SU-DHL-6 (cell line): ENCODE measurements around the gene CRYZ.

Experiments
- CTCF ChIP-seq: fragments of 200-600 bp; sonication (generic); IDR thresholded peaks from one replicate; pipeline ENCODE4 v1.5.1; 2017; ENCODE audit warnings: antibody characterized with exemption, mild to moderate bottlenecking, low read length, moderate library complexity; ENCODE audit not compliant: insufficient read depth, poor library complexity, severe bottlenecking
- EZH2phosphoT487 ChIP-seq: fragments of 200-600 bp; sonication (generic), shearing (Covaris generic); conservative IDR thresholded peaks from 2 replicates; pipeline ENCODE4 v1.6.1; 2018; ENCODE audit warnings: mild to moderate bottlenecking, antibody characterized with exemption, low read length, moderate library complexity, mixed read lengths

DNA sequence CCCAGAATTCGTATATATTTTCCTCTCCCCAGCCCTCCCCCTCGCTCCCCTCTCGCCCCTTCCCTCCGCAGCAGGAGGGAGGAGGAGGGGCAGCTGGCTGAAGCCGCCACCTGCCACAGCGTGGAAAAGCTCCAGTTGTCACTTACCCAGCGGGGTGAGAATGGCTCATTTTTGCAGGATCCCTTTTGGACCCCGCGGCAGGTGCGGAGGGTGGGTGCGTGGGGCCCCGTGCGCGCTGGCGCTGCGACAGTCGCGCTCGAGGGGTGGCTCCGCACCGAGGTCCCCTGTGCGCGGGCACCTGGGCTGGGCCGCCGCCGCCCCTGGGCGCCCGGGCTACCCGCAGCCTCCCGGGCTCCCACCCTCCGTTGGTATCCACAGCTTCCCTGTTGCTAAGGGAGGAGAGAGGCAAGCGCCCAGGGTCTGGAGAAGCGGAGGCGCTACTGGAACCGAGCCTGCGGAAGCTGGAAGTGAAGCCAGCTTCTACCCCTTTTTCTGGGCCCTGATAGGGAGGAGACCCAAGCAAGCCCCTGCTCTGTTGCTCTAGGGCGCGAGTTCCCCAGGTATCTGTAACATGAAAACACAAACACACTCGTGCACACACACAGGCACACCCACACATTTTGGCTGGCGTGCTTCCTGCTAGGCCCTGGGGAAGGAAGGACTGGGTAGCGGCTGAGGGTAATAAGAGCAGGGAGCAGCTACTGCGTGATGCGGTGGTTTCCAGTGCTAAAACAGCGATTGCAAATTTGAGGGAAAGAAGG lies 59.3 kb downstream of the CRYZ start, which contains the start of gene ERICH3:
- TF ChIP-seq CTCF: no peak
- no peak for TF ChIP-seq EZH2phosphoT487
